Measurements from ENCODE around the gene VPS4A. TPM values are rescaled to one million over a fixed set of nuclear protein-coding genes. Genes with fewer than 3 reads are reported as not detected.
A peak's percentile ranks its signal among the peaks of the same experiment; 100 is the strongest.

VPS4A gene
- total and polyA plus RNA-seq, 10 of the 15 experiments (the other 5 are each of a cell fraction or from before 2014, with no cell fraction given), result 5.2 to 36.3 (median 21.4) TPM

DNA sequence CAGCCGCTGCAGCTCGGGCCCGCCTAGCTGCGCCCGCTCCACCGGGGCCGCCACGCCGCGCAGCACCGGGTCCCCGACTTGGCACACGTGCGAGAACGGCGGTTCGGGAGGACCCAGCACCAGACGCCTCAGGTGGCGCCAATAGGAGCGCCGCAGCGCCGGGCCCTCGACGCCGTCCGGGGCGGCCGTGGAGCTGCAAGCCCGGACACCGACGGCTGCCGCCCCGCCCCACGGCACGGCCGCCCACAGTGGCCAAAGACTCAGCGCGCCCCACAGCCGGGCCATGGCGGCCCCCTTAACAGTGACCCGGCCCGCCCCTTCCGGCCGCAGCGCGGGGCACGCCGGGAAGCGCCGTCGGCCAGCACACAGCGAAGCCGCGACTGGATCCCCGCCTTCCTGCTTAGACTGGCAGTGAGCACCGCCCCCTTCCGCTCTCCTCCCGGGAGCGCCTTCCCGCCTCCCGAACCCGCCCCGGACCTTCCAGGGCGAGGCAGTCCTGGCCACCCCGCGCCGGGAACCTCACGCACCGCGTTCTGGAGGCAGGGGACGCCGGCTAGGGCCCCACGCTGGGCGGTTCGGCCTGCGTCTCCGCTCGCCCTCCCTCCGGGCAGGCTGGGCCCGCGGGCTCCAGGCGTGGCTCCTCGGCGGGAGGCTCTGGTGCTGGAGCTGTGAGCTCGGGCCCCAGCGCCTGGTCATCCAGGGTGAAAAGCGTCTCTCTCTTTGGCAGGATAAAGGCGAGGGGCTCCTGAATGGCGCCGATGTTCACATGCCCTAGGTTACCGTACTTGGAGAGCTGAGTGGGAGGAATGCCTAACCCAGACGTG, 19.3 kb downstream of the VPS4A start, which contains the start of gene PDF (continued):
- TF ChIP-seq MEF2A (IDR thresholded peaks at IDR 0.05; ENCODE audit: insufficient read depth, low read depth, low read length) (no peak), KAT2A (conservative IDR thresholded peaks at IDR 0.05; ENCODE audit: control insufficient read depth, low read depth, low read length) (no peak), ZNF24 (IDR thresholded peaks at IDR 0.05) (peak; percentile 40; the same call in 1 of the 2 replicates), POLR2AphosphoS5 (IDR thresholded peaks at IDR 0.05; ENCODE audit: low read length) (peak; percentile 87), CBX5 (IDR thresholded peaks at IDR 0.05; ENCODE audit: low read depth) (no peak)
- TF ChIP-seq, protein P1, sequence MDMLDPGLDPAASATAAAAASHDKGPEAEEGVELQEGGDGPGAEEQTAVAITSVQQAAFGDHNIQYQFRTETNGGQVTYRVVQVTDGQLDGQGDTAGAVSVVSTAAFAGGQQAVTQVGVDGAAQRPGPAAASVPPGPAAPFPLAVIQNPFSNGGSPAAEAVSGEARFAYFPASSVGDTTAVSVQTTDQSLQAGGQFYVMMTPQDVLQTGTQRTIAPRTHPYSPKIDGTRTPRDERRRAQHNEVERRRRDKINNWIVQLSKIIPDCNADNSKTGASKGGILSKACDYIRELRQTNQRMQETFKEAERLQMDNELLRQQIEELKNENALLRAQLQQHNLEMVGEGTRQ (IDR thresholded peaks at IDR 0.05; ENCODE audit: borderline replicate concordance, low read depth, low read length), result no peak
- TF ChIP-seq, protein P2, sequence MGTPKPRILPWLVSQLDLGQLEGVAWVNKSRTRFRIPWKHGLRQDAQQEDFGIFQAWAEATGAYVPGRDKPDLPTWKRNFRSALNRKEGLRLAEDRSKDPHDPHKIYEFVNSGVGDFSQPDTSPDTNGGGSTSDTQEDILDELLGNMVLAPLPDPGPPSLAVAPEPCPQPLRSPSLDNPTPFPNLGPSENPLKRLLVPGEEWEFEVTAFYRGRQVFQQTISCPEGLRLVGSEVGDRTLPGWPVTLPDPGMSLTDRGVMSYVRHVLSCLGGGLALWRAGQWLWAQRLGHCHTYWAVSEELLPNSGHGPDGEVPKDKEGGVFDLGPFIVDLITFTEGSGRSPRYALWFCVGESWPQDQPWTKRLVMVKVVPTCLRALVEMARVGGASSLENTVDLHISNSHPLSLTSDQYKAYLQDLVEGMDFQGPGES (IDR thresholded peaks at IDR 0.05), result no peak

DNA sequence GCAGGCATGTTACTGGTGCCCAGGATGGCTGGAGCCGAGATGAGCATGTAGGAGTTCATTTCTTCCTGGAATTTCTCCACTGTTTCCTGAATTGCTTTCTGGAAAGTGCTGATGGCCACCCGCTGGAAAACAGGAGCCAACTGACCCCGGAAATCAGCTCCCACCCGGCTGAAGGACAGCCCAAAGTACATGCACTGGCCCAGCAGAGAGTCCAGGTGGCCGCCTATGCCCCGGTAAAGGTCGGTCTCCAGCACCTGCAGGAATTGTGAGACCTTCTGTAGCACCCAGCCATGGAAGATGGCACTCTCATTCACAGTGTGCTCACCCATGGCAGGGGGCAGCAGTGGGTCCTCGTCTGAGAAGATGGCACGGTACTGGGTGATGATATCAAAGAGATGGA, 23.5 kb downstream of the VPS4A start:
- Histone ChIP-seq H3K36me3 (ENCODE audit: control insufficient read depth in 2 of 2, insufficient read depth in 2 of 2, low read length in 1 of 2) (peaks cover 11 to 20% of the 10 kb centered on the region in 2 experiments; a peak in 3 of 4 replicates), H2AFZ (ENCODE audit: control insufficient read depth, low read depth, low read length) (no peak overlapping the region), H3K4me2 (ENCODE audit: control insufficient read depth, insufficient read depth) (no peak overlapping the region), H3K4me1 (ENCODE audit: control insufficient read depth, insufficient read depth, low read length) (peaks cover 5% of the 10 kb centered on the region), H3K9ac (ENCODE audit: control insufficient read depth, insufficient read depth, low read length) (no peak overlapping the region), H3K79me2 (ENCODE audit: control insufficient read depth, insufficient read depth, low read length) (peaks cover 31% of the 10 kb centered on the region), H3K9me3 (replicated peaks; ENCODE audit: control insufficient read depth, insufficient read depth, low read length) (no peaks in the 10 kb centered on the region), H4K20me1 (ENCODE audit: control insufficient read depth, insufficient read depth) (no peaks in the 10 kb centered on the region), H3K4me3 (no peak overlapping the region), H3K27me3 (replicated peaks in 1 of 2; ENCODE audit: control insufficient read depth in 2 of 2, insufficient read depth in 2 of 2, low read length in 1 of 2) (no peaks in the 10 kb centered on the region), H3K27ac (ENCODE audit: control insufficient read depth, insufficient read depth) (no peak overlapping the region)
- in situ Hi-C loops (cut with MboI) (no loop called here), intact Hi-C loops (cut with micrococcal nuclease; ENCODE audit: unreplicated experiment) (loop anchor here (10.0 kb wide), 1 partner anchor 420 kb away; the partner anchor contains the start of gene NOB1)
- FAIRE-seq, result no peak
- ChIA-PET POLR2A (no interaction called here), RAD21 (ENCODE audit: unreplicated experiment) (no interaction called here), SMC1A (ENCODE audit: uncharacterized antibody, unreplicated experiment) (no interaction called here), CTCF (no interaction called here)
- 96% methylated on average over 9 of the region's 9 CpGs for WGBS (ENCODE audit: insufficient coverage, insufficient replicate concordance, low lambda C conversion rate, missing lambda C conversion rate)
- DNase-seq (ENCODE audit: low read depth, low spot score), result no peak
- no TSS peak for BruUV-seq (replicated peaks)
- no peak for ATAC-seq
- TF ChIP-seq RBBP5 (conservative IDR thresholded peaks at IDR 0.05) (no peak), YBX1 (IDR thresholded peaks at IDR 0.05) (no peak)
- TF ChIP-seq, protein P3, sequence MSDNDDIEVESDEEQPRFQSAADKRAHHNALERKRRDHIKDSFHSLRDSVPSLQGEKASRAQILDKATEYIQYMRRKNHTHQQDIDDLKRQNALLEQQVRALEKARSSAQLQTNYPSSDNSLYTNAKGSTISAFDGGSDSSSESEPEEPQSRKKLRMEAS (IDR thresholded peaks at IDR 0.05; ENCODE audit: low read depth, low read length), result no peak

Data from GM12878 (cell line).